ENCODE results near the gene HTT. TPM values are rescaled to one million over a fixed set of nuclear protein-coding genes. Genes with fewer than 3 reads are reported as not detected.

The HTT gene
- total RNA-seq, 1 donor from 2014 or later, result 242 TPM

DNA sequence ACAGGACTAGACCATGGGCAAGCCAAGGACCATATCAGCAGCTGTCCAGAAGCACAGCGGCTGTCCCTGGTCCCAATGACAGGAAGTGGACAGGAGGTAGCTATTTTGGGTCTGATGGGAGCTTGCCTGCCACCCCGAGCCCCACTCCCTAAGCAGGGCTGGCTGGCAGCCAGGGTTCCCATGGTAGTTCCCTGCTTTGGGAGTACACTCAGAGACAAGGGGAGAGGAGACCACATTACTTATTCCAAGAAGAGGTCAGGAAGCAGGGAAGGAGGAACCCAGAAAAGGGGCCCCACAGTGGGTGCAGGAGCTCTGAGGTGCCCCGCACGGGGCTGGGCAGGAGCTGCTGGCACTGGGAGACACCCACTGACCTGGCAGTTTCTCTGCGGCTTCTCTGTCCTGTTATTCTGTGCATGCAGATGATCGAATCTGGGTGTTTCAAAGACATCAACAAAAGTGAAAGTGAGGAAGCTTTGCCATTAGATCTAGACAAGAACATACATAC lies 36.5 kb upstream of the HTT start:
- H3K9me3 Mint-ChIP-seq, result no peaks in the 10 kb centered on the region
- POLR2A ChIA-PET, result interaction anchor here (0.6 to 2.0 kb wide), 7 partner anchors 8 to 292 kb away, joined by 3 to 11 read pairs (median 4); partner anchors contain the start of genes GRK4, HTT, HTT-AS and NOP14
- no peak for TF ChIP-seq CTCF (IDR thresholded peaks at IDR 0.05)
- CTCF ChIA-PET, result interaction anchor here (0.7 to 2.4 kb wide), 7 partner anchors 29 to 445 kb away, joined by 3 to 12 read pairs (median 4); no protein-coding TSS in a partner anchor
- H3K27me3 Mint-ChIP-seq, result no peaks in the 10 kb centered on the region
- intact Hi-C loops (cut with micrococcal nuclease), result loop anchor here (1.0 to 5.0 kb wide), 5 partner anchors 60 to 816 kb away; partner anchors contain the start of genes GRK4 and NOP14
- H3K4me3 Mint-ChIP-seq, result peak overlapping the region; percentile 75
- peak overlapping the region; percentile 76 for H3K27ac Mint-ChIP-seq
- DNase-seq (no peak), ATAC-seq (ENCODE audit: low read depth) (no peak)
- H3K4me1 Mint-ChIP-seq, result peaks cover 49% of the 10 kb centered on the region
- no peaks in the 10 kb centered on the region for H3K36me3 Mint-ChIP-seq (ENCODE audit: low read depth)

DNA sequence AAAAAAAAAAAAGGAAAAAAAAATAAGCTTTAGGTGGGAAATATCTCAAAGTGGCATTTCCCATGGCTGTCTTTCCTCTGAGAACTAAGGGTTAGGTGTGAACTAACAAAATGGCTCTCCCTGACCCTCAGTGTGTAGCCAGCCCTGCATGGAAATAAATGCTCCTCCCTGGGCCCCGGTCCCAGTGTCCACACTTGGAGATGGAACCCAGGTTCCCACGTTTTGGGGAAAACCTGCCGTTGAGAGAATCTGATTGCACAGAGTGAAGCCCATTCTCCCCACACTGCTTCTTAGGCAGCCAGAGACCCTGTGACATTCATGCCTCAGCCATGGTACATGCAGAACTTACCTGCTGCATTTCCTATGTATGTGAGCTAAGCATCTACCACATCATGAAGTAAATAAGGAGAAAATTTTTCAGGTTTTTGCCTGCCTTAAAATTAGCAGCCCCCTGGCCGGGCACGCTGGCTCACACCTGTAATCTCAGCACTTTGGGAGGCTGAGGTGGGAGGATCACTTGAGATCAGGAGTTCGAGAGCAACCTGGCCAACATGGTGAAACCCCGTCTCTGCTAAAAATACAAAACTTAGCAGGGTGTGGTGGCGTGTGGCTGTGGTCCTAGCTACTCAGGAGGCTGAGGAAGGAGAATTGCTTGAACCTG lies 34.6 kb upstream of the HTT start:
- intact Hi-C loops (cut with micrococcal nuclease), result loop anchor here (5.0 to 10.0 kb wide), 4 partner anchors 255 to 818 kb away; partner anchors contain the start of genes FAM193A and RGS12
- Mint-ChIP-seq H3K4me3 (peak overlapping the region; percentile 87), H3K27ac (peak overlapping the region; percentile 93), H3K36me3 (ENCODE audit: low read depth) (no peaks in the 10 kb centered on the region), H3K9me3 (no peaks in the 10 kb centered on the region), H3K27me3 (no peaks in the 10 kb centered on the region), H3K4me1 (peaks cover 62% of the 10 kb centered on the region)
- ChIA-PET CTCF (interaction anchor here (2.4 kb wide), 1 partner anchor 62 kb away, joined by 10 read pairs; no protein-coding TSS in a partner anchor), POLR2A (interaction anchor here (0.6 to 2.9 kb wide), 6 partner anchors 19 to 254 kb away, joined by 4 to 29 read pairs (median 8); partner anchors contain the start of genes GRK4, HTT, HTT-AS and NOP14)
- TF ChIP-seq CTCF (IDR thresholded peaks at IDR 0.05), result no peak
- ATAC-seq (ENCODE audit: low read depth) (no peak), DNase-seq (no peak)

DNA sequence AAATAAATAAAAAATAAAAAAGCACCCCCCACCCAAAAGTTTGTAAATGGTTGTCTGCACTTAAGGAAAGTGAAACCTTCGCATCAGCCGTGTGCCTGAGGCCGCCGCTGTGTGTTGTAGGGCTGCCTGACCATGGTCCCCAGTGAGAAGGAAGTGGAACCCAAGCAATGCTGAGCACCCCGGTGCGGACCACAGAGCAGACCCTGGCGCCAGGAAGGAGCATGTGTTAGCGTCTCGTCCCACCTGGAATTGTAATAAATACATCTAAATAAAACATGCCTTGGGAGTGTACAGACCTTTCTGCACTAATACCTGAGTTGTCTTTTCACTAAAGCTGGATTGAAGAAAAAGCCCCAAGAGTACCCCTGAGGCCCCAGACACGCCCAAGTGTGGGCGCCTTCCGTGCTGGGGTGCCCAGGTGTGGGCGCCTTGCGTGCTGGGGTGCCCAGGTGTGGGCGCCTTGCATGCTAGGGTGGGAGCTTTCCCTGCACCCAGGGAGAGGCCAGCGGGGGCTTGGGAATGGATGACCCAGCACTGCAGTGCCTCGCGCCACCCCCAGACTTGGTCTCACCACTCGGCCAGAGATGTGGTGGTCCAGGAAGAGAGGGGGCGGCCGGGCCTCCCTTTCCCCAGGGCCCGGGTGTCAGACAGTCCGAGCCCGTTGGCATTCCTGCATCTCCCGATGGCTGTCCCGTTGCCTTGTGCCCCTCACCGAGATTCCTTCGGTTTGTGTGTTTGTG lies 33.9 kb upstream of the HTT start:
- H3K9me3 Mint-ChIP-seq, result peaks cover 4% of the 10 kb centered on the region
- DNase-seq (no peak), ATAC-seq (ENCODE audit: low read depth) (peak; percentile 28)
- H3K4me3 Mint-ChIP-seq, result peak overlapping the region; percentile 87
- TF ChIP-seq CTCF (IDR thresholded peaks at IDR 0.05), result no peak
- H3K27me3 Mint-ChIP-seq, result no peaks in the 10 kb centered on the region
- POLR2A ChIA-PET, result interaction anchor here (0.5 to 2.9 kb wide), 8 partner anchors 18 to 442 kb away, joined by 3 to 29 read pairs (median 4); partner anchors contain the start of genes GRK4, HTT, HTT-AS and NOP14
- intact Hi-C loops (cut with micrococcal nuclease), result loop anchor here (10.0 kb wide), 3 partner anchors 254 to 506 kb away; partner anchors contain the start of genes FAM193A and RGS12
- peaks cover 4% of the 10 kb centered on the region for H3K36me3 Mint-ChIP-seq (ENCODE audit: low read depth)
- CTCF ChIA-PET, result no interaction called here
- peak overlapping the region; percentile 93 for H3K27ac Mint-ChIP-seq
- peaks cover 70% of the 10 kb centered on the region for H3K4me1 Mint-ChIP-seq

GRCh38 chr4:3041192-3042142 lies 33.0 kb upstream of the HTT start:
- POLR2A ChIA-PET, result interaction anchor here (0.5 to 2.9 kb wide), 11 partner anchors 8 to 443 kb away, joined by 3 to 29 read pairs (median 4); partner anchors contain the start of genes GRK4, HTT, HTT-AS and NOP14
- Mint-ChIP-seq H3K9me3 (peaks cover 4% of the 10 kb centered on the region), H3K36me3 (ENCODE audit: low read depth) (peaks cover 5% of the 10 kb centered on the region), H3K27ac (peak overlapping the region; percentile 93), H3K4me1 (peaks cover 79% of the 10 kb centered on the region), H3K27me3 (no peaks in the 10 kb centered on the region), H3K4me3 (peak overlapping the region; percentile 87)
- ATAC-seq (ENCODE audit: low read depth) (peak; percentile 53), DNase-seq (peak; percentile 57)
- intact Hi-C loops (cut with micrococcal nuclease), result loop anchor here (10.0 kb wide), 3 partner anchors 253 to 507 kb away; partner anchors contain the start of genes FAM193A and RGS12
- no peak for TF ChIP-seq CTCF (IDR thresholded peaks at IDR 0.05)
- CTCF ChIA-PET, result interaction anchor here (0.8 to 1.0 kb wide), 2 partner anchors 63 to 95 kb away, joined by 4 to 5 read pairs; no protein-coding TSS in a partner anchor

Measured in activated B cell treated with CpG ODN at 0.5 μM for 24 hours (primary cell).